ENCODE data around the gene NFU1. TPM values are rescaled to one million over a fixed set of nuclear protein-coding genes. Genes with fewer than 3 reads are reported as not detected.

Gene NFU1
- total RNA-seq, 1 experiment from 2014 or later = 38.2 TPM

DNA sequence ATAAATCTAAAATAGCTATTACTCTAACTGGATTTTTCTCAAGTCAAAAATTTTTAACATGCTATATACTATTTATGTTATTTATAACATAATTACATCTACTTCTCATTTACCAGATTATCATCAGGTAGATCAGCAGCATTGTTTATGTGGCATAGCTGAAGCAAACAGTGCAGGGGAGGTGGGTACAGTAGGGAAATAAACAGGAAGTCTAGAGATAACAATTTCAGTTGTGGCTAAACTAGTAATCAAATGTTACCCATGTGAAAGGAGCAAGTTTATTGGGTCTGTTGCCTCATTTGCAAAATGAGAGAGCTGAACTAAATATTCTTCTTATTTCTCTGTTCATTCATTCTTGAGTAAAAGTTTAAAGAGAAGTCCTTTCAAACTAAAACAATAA is 77.9 kb downstream of the NFU1 start:
- Histone ChIP-seq H3K9me2 (ENCODE audit: insufficient read depth) (no peaks in the 10 kb centered on the region), H3K9ac (ENCODE audit: low read length) (no peak overlapping the region), H3K27ac (ENCODE audit: low read depth, low read length) (no peak overlapping the region), H2AFZ (ENCODE audit: low read depth, low read length, poor library complexity, severe bottlenecking) (no peak overlapping the region), H3K4me1 (ENCODE audit: control insufficient read depth in 1 of 2, insufficient read depth in 2 of 2, low read length in 2 of 2) (no peaks in the 10 kb centered on the region), H3K79me2 (ENCODE audit: insufficient read depth, low read length) (no peaks in the 10 kb centered on the region), H3K36me3 (ENCODE audit: control insufficient read depth in 1 of 2, insufficient read depth in 2 of 2, low read length in 2 of 2) (peaks cover 16 to 28% of the 10 kb centered on the region in 2 experiments), H3K27me3 (ENCODE audit: insufficient read depth, low read length) (no peaks in the 10 kb centered on the region), H3K9me3 (ENCODE audit: control insufficient read depth in 1 of 2, insufficient read depth in 1 of 2, low read depth in 1 of 2, low read length in 2 of 2) (no peaks in the 10 kb centered on the region), H3K4me2 (ENCODE audit: low read length) (no peak overlapping the region), H4K20me1 (ENCODE audit: insufficient read depth) (no peaks in the 10 kb centered on the region), H3K4me3 (replicated peaks in 1 of 2; ENCODE audit: low read depth in 1 of 2, low read length in 2 of 2) (no peak overlapping the region)
- POLR2A ChIA-PET = no interaction called here
- BruUV-seq (replicated peaks) = no TSS peak
- ATAC-seq (no peak), DNase-seq (ENCODE audit: low read depth, low spot score) (no peak)
- intact Hi-C loops (cut with micrococcal nuclease) = no loop called here
- TF ChIP-seq, protein P1, sequence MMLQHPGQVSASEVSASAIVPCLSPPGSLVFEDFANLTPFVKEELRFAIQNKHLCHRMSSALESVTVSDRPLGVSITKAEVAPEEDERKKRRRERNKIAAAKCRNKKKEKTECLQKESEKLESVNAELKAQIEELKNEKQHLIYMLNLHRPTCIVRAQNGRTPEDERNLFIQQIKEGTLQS (IDR thresholded peaks at IDR 0.05) = no peak
- TF ChIP-seq CEBPB (IDR thresholded peaks at IDR 0.05; ENCODE audit: low read depth) (no peak), JUND (IDR thresholded peaks at IDR 0.05) (no peak), EGR1 (IDR thresholded peaks at IDR 0.05; ENCODE audit: low read depth) (no peak), RAD21 (IDR thresholded peaks at IDR 0.05; ENCODE audit: low read depth) (no peak), ZFX (IDR thresholded peaks at IDR 0.05) (no peak), YY1 (IDR thresholded peaks at IDR 0.05; ENCODE audit: extremely low read depth, insufficient replicate concordance, low read depth, low read length) (no peak), SP1 (IDR thresholded peaks at IDR 0.05; ENCODE audit: low read depth) (no peak), SIN3A (IDR thresholded peaks at IDR 0.05; ENCODE audit: low read depth) (no peak), CBX3 (IDR thresholded peaks at IDR 0.05; ENCODE audit: low read depth) (no peak), ELF1 (IDR thresholded peaks at IDR 0.05; ENCODE audit: borderline replicate concordance, low read depth) (no peak), EZH2phosphoT487 (IDR thresholded peaks at IDR 0.05; ENCODE audit: borderline replicate concordance) (no peak), ZNF274 (IDR thresholded peaks at IDR 0.05; ENCODE audit: low read depth, low read length) (no peak), SRF (IDR thresholded peaks at IDR 0.05; ENCODE audit: low read depth) (no peak)
- TF ChIP-seq, protein P2, sequence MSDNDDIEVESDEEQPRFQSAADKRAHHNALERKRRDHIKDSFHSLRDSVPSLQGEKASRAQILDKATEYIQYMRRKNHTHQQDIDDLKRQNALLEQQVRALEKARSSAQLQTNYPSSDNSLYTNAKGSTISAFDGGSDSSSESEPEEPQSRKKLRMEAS (IDR thresholded peaks at IDR 0.05) = no peak
- TF ChIP-seq, protein P3, sequence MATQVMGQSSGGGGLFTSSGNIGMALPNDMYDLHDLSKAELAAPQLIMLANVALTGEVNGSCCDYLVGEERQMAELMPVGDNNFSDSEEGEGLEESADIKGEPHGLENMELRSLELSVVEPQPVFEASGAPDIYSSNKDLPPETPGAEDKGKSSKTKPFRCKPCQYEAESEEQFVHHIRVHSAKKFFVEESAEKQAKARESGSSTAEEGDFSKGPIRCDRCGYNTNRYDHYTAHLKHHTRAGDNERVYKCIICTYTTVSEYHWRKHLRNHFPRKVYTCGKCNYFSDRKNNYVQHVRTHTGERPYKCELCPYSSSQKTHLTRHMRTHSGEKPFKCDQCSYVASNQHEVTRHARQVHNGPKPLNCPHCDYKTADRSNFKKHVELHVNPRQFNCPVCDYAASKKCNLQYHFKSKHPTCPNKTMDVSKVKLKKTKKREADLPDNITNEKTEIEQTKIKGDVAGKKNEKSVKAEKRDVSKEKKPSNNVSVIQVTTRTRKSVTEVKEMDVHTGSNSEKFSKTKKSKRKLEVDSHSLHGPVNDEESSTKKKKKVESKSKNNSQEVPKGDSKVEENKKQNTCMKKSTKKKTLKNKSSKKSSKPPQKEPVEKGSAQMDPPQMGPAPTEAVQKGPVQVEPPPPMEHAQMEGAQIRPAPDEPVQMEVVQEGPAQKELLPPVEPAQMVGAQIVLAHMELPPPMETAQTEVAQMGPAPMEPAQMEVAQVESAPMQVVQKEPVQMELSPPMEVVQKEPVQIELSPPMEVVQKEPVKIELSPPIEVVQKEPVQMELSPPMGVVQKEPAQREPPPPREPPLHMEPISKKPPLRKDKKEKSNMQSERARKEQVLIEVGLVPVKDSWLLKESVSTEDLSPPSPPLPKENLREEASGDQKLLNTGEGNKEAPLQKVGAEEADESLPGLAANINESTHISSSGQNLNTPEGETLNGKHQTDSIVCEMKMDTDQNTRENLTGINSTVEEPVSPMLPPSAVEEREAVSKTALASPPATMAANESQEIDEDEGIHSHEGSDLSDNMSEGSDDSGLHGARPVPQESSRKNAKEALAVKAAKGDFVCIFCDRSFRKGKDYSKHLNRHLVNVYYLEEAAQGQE (IDR thresholded peaks at IDR 0.05; ENCODE audit: low read depth) = no peak
- CTCF ChIA-PET = interaction anchor here (0.7 kb wide), 1 partner anchor 340 kb away, joined by 5 read pairs; no protein-coding TSS in a partner anchor
- RAD21 ChIA-PET (ENCODE audit: low non-redundant PET in 1 of 2, low total read pairs in 2 of 2, uncharacterized antibody in 2 of 2, unreplicated experiment in 2 of 2) = no interaction called here
